Measurements from ENCODE around the gene MAP4K2. TPM values are rescaled to one million over a fixed set of nuclear protein-coding genes. Genes with fewer than 3 reads are reported as not detected.

Gene MAP4K2
- total and polyA plus RNA-seq, 2 of the 8 experiments (the other 6 are each of a cell fraction or from before 2014, with no cell fraction given): 20.1 to 20.7 TPM

- no peak overlapping the region for H3K27ac ChIP-seq (ENCODE audit: low read depth, low read length)
- H4K5ac ChIP-seq (ENCODE audit: insufficient read length, low read depth, low read length): no peak overlapping the region
- H3K4ac ChIP-seq (replicated peaks; ENCODE audit: insufficient read length, low read depth, low read length): no peak overlapping the region
- no peak overlapping the region for H3K4me3 ChIP-seq (ENCODE audit: extremely low read depth in 1 of 4, insufficient read depth in 2 of 4, low read depth in 3 of 4, low read length in 4 of 4)
- no peak overlapping the region for H2BK12ac ChIP-seq (ENCODE audit: low read depth, low read length)
- DNase-seq (ENCODE audit: low read depth in 1 of 2, low spot score in 2 of 2) (no peak), FAIRE-seq (no peak)
- no peaks in the 10 kb centered on the region for H3K79me2 ChIP-seq (ENCODE audit: control insufficient read depth in 1 of 2, insufficient read depth in 2 of 2, low read length in 2 of 2)
- H3K9ac ChIP-seq (replicated peaks in 1 of 4; ENCODE audit: extremely low read depth in 1 of 4, low read depth in 3 of 4, low read length in 3 of 4): no peak overlapping the region
- no peak overlapping the region for H2BK5ac ChIP-seq (ENCODE audit: low read depth, low read length)
- no peak overlapping the region for H2AFZ ChIP-seq (ENCODE audit: low read length)
- H3K23ac ChIP-seq (ENCODE audit: insufficient read length): no peak overlapping the region
- 97% methylated on average over 18 of the region's 21 CpGs; no CpG with 5 or more reads in 1 of the 2 experiments for WGBS, 2 experiments (ENCODE audit: extremely low coverage in 1 of 2, insufficient coverage in 1 of 2, insufficient read length in 1 of 2, insufficient replicate concordance in 2 of 2, low coverage in 1 of 2, low lambda C conversion rate in 2 of 2, missing lambda C conversion rate in 1 of 2)
- H2BK15ac ChIP-seq (ENCODE audit: low read length): no peak overlapping the region
- H3K56ac ChIP-seq (replicated peaks; ENCODE audit: insufficient read length, low read depth, low read length): no peak overlapping the region
- H3K14ac ChIP-seq (ENCODE audit: insufficient read length): no peak overlapping the region
- H3K4me2 ChIP-seq (ENCODE audit: insufficient read depth in 1 of 2, low read depth in 2 of 2, low read length in 2 of 2): no peak overlapping the region
- no peak overlapping the region for H3K18ac ChIP-seq (ENCODE audit: extremely low read depth, low read length)
- H2BK20ac ChIP-seq (ENCODE audit: low read length): no peak overlapping the region
- CTCF ChIA-PET (ENCODE audit: partially characterized antibody): interaction anchor here (1.0 to 1.5 kb wide), 2 partner anchors 14 to 15 kb away, joined by 3 read pairs; no protein-coding TSS in a partner anchor
- POLR2A ChIA-PET (ENCODE audit: partially characterized antibody): interaction anchor here (1.0 kb wide), 1 partner anchor 17 kb away, joined by 5 read pairs; no protein-coding TSS in a partner anchor
- H3K27me3 ChIP-seq (replicated peaks in 1 of 4; ENCODE audit: control insufficient read depth in 3 of 4, extremely low read depth in 1 of 4, insufficient read depth in 3 of 4, low read length in 3 of 4): no peaks in the 10 kb centered on the region
- peaks cover 7 to 8% of the 10 kb centered on the region in 2 experiments for H4K20me1 ChIP-seq (replicated peaks in 1 of 2; ENCODE audit: control insufficient read depth in 1 of 2, insufficient read depth in 2 of 2, low read length in 2 of 2)
- H2AK5ac ChIP-seq (ENCODE audit: low read depth, low read length): no peak overlapping the region
- peaks cover 5 to 35% (median 13%) of the 10 kb centered on the region in 4 experiments; a peak in 5 of 8 replicates for H3K36me3 ChIP-seq (ENCODE audit: control insufficient read depth in 2 of 4, insufficient read depth in 4 of 4, low read length in 3 of 4)
- no peak overlapping the region for H2BK120ac ChIP-seq (replicated peaks; ENCODE audit: low read depth, low read length)
- no peaks in the 10 kb centered on the region for H3K9me3 ChIP-seq (ENCODE audit: insufficient read depth in 2 of 2, low read depth in 1 of 2, low read length in 1 of 2)
- no peak overlapping the region for H4K8ac ChIP-seq (ENCODE audit: extremely low read depth, insufficient read depth, low read length)
- no peaks in the 10 kb centered on the region for H3K23me2 ChIP-seq (ENCODE audit: low read depth, low read length)
- no peaks in the 10 kb centered on the region for H3K79me1 ChIP-seq (ENCODE audit: low read depth, low read length)
- no peaks in the 10 kb centered on the region for H3K4me1 ChIP-seq (replicated peaks in 1 of 4; ENCODE audit: control insufficient read depth in 3 of 4, insufficient read depth in 4 of 4, low read length in 3 of 4)
- H4K91ac ChIP-seq (replicated peaks; ENCODE audit: insufficient read length, low read length): no peak overlapping the region
- TF ChIP-seq HDAC2 (IDR thresholded peaks at IDR 0.05; ENCODE audit: borderline replicate concordance in 1 of 2, low read depth in 2 of 2, low read length in 2 of 2) (no peak), RFX5 (IDR thresholded peaks at IDR 0.05; ENCODE audit: borderline replicate concordance, low read depth, low read length) (no peak), TEAD4 (IDR thresholded peaks at IDR 0.05; ENCODE audit: low read depth, low read length) (no peak), CBX5 (IDR thresholded peaks at IDR 0.05; ENCODE audit: low read depth, low read length) (no peak), MAFK (IDR thresholded peaks at IDR 0.05; ENCODE audit: low read depth, low read length) (no peak), KDM4A (IDR thresholded peaks at IDR 0.05; ENCODE audit: low read depth, low read length, severe bottlenecking) (no peak), SIN3A (conservative IDR thresholded peaks at IDR 0.05 in 1 of 2, IDR thresholded peaks at IDR 0.05 in 1 of 2; ENCODE audit: low read depth in 1 of 2, low read length in 2 of 2) (no peak), BRCA1 (IDR thresholded peaks at IDR 0.05; ENCODE audit: low read depth, low read length) (no peak), CTCF (IDR thresholded peaks at IDR 0.05; ENCODE audit: control extremely low read depth in 1 of 3, insufficient read depth in 1 of 3, low read depth in 1 of 3, low read length in 3 of 3) (no peak)
These were observed 29.6 kb upstream of the MAP4K2 start for GRCh38 chr11:64832467-64833197.

Data from H1 (cell line).